Stomach (tissue), 4 donors: ENCODE results near the gene RBM46.

Experiments used
- POLR2A ChIP-seq, 4 donors: fragments of 450-650 bp; IDR thresholded peaks; one replicate each; pipeline ENCODE4 v1.6.1; 2016; ENCODE audit warnings: antibody characterized with exemption in 4 of 4, control low read depth in 2 of 4, mild to moderate bottlenecking in 1 of 4, moderate library complexity in 1 of 4
- TF ChIP-seq, protein P1 (sequence below), 7 experiments: fragments of 450-650 bp in 4 of 7; fragments of 200-600 bp in 3 of 7; sonication (generic) in 3 of 7; IDR thresholded peaks; one replicate each; pipeline ENCODE4 v1.5.1; 2016 to 2019; ENCODE audit warnings: antibody characterized with exemption in 7 of 7, control low read depth in 2 of 7, mild to moderate bottlenecking in 1 of 7

DNA sequence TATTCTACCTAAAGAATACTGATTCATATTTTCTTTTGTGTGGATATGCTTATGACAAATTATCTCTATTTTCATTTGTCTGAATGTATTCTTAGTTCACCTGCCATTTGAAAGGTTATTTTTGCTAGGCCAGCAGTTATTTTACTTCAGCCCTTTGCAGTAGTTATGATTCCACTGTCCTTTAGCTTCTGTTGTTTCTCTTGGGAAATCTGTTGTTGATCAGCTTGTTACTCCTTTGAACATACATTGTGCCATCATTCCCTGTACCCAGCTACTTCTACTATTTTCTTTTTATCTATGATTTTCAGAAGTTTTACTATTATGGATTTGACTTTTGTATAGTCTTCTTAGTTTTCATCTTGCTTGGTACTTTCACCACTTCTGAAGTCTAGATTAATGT lies 37.2 kb downstream of the RBM46 start:
- TF ChIP-seq, protein P1, sequence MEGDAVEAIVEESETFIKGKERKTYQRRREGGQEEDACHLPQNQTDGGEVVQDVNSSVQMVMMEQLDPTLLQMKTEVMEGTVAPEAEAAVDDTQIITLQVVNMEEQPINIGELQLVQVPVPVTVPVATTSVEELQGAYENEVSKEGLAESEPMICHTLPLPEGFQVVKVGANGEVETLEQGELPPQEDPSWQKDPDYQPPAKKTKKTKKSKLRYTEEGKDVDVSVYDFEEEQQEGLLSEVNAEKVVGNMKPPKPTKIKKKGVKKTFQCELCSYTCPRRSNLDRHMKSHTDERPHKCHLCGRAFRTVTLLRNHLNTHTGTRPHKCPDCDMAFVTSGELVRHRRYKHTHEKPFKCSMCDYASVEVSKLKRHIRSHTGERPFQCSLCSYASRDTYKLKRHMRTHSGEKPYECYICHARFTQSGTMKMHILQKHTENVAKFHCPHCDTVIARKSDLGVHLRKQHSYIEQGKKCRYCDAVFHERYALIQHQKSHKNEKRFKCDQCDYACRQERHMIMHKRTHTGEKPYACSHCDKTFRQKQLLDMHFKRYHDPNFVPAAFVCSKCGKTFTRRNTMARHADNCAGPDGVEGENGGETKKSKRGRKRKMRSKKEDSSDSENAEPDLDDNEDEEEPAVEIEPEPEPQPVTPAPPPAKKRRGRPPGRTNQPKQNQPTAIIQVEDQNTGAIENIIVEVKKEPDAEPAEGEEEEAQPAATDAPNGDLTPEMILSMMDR (IDR thresholded peaks at IDR 0.05): no peak
- TF ChIP-seq POLR2A (IDR thresholded peaks at IDR 0.05): no peak
